ENCODE measurements around the gene ABCA13.

ABCA13 gene

DNA sequence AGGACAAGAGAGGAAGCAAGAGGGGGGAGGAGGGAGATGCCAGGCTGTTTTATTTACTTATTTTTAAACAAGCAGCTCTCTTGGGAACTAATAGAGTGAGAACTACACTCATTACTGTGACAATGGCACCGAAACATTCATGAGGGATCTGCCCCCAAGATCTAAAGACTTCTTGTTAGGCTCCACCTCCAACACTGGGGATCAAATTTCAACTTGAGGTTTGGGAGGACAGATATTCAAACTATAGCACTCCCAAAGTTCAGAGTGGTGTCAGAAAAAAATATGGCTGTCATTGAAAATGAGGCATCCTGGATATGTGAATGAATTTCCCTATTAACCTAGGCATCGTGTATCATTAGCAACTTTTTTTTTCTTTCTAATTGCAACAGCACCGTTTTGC, 145.5 kb downstream of the ABCA13 start:
- no peak overlapping the region for H3K27ac ChIP-seq (ENCODE audit: low read depth, low read length)
- H2AFZ ChIP-seq (ENCODE audit: low read length, unreplicated experiment): no peak overlapping the region
- no peaks in the 10 kb centered on the region for H3K79me2 ChIP-seq (ENCODE audit: control insufficient read depth, insufficient read depth, low read length, unreplicated experiment)
- no peaks in the 10 kb centered on the region; the same call in 1 of the 2 replicates for H3K27me3 ChIP-seq (ENCODE audit: insufficient read depth, low read length)
- H3K36me3 ChIP-seq (ENCODE audit: insufficient read depth, low read length): no peaks in the 10 kb centered on the region
- H3K4me3 ChIP-seq (ENCODE audit: low read depth, low read length): no peak overlapping the region
- H3K4me1 ChIP-seq (ENCODE audit: control insufficient read depth, insufficient read depth, low read length, unreplicated experiment): peaks cover 8% of the 10 kb centered on the region

DNA sequence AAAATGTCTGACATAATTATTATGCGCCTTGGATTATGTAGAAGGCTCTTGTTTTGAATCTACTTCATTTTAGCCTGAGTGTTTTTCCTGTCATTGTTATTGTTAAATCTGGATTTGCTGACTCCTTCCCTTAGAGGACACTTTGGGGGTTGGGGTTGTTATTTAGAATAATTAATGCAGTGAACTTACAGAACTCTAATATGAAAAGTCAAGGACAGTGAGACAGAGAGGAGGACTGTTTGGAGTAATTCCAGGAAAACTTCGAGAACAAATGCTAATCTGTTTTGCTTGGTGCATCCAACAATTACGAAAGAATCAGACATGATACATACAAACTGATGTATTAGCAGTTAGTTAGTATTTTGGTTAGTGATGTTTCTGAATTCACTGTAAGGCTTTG, 146.1 kb downstream of the ABCA13 start:
- no peak overlapping the region for H3K4me3 ChIP-seq (ENCODE audit: low read depth, low read length)
- H3K27ac ChIP-seq (ENCODE audit: low read depth, low read length): no peak overlapping the region
- peaks cover 2% of the 10 kb centered on the region for H3K4me1 ChIP-seq (ENCODE audit: control insufficient read depth, insufficient read depth, low read length, unreplicated experiment)
- H3K79me2 ChIP-seq (ENCODE audit: control insufficient read depth, insufficient read depth, low read length, unreplicated experiment): no peaks in the 10 kb centered on the region
- no peak overlapping the region for H2AFZ ChIP-seq (ENCODE audit: low read length, unreplicated experiment)
- no peaks in the 10 kb centered on the region for H3K36me3 ChIP-seq (ENCODE audit: insufficient read depth, low read length)
- no peaks in the 10 kb centered on the region; the same call in 1 of the 2 replicates for H3K27me3 ChIP-seq (ENCODE audit: insufficient read depth, low read length)

DNA sequence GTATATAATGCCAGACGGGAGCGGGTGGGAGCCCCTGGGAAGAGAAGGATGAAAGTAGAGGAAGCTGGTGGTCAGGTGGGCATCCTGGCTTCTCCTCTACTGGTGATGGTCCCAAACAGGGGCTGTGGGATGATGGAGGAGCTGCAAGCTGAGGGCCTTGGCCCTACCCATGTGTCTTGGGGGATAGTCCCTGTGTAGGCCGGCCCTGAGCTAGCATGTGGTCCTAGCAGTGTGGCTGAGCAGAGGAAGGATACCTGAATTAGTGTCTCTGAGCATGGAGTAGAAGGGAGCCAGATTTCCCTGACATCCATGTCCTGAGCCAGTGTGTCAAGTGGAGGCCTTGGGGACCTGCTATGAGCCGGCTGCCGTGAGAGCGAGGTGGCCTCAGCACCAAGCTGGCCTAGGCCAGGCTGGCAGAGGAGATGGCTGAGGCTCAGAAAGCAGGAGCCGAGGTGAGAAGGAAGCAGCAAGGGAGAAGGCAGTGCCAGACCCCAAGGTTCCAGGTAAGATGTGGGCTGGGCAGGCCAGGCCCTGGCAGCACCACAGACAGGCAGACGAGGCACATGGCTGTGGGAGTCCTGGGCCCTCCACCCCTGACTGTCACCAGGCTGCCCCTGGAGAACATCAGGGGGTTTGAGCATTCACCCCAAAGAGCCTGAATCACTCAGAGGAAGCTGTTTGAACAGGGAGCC, 150.2 kb downstream of the ABCA13 start:
- Histone ChIP-seq H3K4me3 (ENCODE audit: low read depth, low read length) (no peak overlapping the region), H3K27me3 (ENCODE audit: insufficient read depth, low read length) (no peaks in the 10 kb centered on the region; the same call in 1 of the 2 replicates), H3K4me1 (ENCODE audit: control insufficient read depth, insufficient read depth, low read length, unreplicated experiment) (no peaks in the 10 kb centered on the region), H3K27ac (ENCODE audit: low read depth, low read length) (no peak overlapping the region), H3K79me2 (ENCODE audit: control insufficient read depth, insufficient read depth, low read length, unreplicated experiment) (no peaks in the 10 kb centered on the region), H3K36me3 (ENCODE audit: insufficient read depth, low read length) (no peaks in the 10 kb centered on the region), H2AFZ (ENCODE audit: low read length, unreplicated experiment) (no peak overlapping the region)

DNA sequence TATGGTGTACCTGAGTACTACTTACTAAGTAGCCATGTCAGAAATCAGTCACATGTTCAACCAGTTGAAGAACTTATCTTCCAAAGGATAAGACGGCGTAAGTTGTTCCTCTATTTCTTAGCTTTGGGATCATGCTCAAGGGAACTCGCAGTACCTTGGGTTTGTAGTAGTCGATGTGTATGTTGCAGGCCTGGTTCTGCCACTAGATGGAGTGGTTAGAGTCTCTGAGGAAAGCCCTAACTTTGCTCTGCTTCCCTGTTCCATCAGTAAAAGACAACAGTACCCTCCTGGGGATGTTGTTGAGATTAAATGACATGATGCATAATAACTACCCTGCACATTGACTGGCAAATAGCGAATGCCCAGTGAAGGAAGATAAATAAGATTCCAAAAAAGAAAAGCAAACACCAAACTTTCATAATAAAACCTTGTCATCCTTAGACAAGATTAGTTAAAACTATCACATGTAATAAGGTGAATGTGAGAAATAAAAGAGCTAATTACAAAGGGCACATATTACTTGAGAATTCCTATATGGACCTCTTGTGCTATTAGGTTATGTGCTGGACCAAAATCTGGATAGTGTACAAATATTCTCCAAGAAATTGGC, 165.9 kb downstream of the ABCA13 start:
- Histone ChIP-seq H3K79me2 (ENCODE audit: control insufficient read depth, insufficient read depth, low read length, unreplicated experiment) (no peaks in the 10 kb centered on the region), H3K27ac (ENCODE audit: low read depth, low read length) (no peak overlapping the region), H2AFZ (ENCODE audit: low read length, unreplicated experiment) (no peak overlapping the region), H3K4me1 (ENCODE audit: control insufficient read depth, insufficient read depth, low read length, unreplicated experiment) (no peaks in the 10 kb centered on the region), H3K27me3 (ENCODE audit: insufficient read depth, low read length) (no peaks in the 10 kb centered on the region), H3K4me3 (ENCODE audit: low read depth, low read length) (no peak overlapping the region), H3K36me3 (ENCODE audit: insufficient read depth, low read length) (no peaks in the 10 kb centered on the region)

DNA sequence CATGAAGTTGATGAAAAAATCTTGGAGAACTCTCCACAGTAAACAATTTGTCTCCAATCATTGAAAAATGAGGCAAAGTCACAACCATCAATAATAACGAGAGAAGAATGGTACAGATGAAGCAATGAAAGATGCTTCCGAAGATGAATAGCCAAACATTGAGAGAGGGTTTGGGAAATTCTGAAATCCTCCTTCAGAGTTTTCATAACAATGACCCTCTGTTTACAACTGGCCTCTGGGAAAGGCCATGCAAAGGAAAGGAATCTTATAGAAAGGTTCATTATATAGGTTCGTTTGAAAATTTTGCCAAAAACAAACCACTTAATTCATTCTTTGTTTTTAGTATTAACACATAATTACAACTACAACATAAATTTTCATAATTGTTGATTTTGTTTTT, 166.5 kb downstream of the ABCA13 start:
- Histone ChIP-seq H3K4me1 (ENCODE audit: control insufficient read depth, insufficient read depth, low read length, unreplicated experiment) (no peaks in the 10 kb centered on the region), H3K27ac (ENCODE audit: low read depth, low read length) (no peak overlapping the region), H3K4me3 (ENCODE audit: low read depth, low read length) (no peak overlapping the region), H3K27me3 (ENCODE audit: insufficient read depth, low read length) (no peaks in the 10 kb centered on the region), H2AFZ (ENCODE audit: low read length, unreplicated experiment) (no peak overlapping the region), H3K36me3 (ENCODE audit: insufficient read depth, low read length) (no peaks in the 10 kb centered on the region), H3K79me2 (ENCODE audit: control insufficient read depth, insufficient read depth, low read length, unreplicated experiment) (no peaks in the 10 kb centered on the region)

DNA sequence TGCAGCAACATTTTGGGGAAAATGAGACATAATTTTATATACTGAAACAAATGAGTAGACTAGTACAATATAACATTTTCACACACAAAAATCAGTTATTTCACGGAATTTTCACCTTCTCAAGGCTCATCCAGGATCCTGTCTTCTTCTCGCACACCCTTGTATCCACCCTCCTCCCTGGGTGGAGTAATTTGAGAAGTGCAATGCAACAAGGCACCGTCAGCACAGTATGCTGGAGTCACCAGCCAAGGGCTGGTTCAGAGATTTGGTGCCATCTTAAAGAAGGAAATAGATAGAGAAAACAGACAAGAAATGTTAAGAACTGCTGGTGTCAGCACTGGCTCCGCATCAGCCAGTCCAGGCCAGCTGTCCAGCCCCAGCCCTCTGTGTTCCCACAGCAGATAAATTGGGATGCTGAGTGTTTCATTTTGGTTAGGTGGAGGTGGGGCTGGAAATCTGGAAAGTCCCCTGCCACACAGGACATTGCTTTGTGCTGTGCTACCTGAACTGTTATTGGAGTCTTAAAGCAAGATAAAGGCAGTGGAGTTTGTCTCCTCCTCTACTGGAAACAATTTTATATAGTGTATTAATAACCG, 176.1 kb downstream of the ABCA13 start:
- H2AFZ ChIP-seq (ENCODE audit: low read length, unreplicated experiment): no peak overlapping the region
- H3K4me1 ChIP-seq (ENCODE audit: control insufficient read depth, insufficient read depth, low read length, unreplicated experiment): no peaks in the 10 kb centered on the region
- no peaks in the 10 kb centered on the region for H3K36me3 ChIP-seq (ENCODE audit: insufficient read depth, low read length)
- no peaks in the 10 kb centered on the region for H3K27me3 ChIP-seq (ENCODE audit: insufficient read depth, low read length)
- H3K79me2 ChIP-seq (ENCODE audit: control insufficient read depth, insufficient read depth, low read length, unreplicated experiment): no peaks in the 10 kb centered on the region
- no peak overlapping the region for H3K4me3 ChIP-seq (ENCODE audit: low read depth, low read length)
- H3K27ac ChIP-seq (ENCODE audit: low read depth, low read length): no peak overlapping the region

DNA sequence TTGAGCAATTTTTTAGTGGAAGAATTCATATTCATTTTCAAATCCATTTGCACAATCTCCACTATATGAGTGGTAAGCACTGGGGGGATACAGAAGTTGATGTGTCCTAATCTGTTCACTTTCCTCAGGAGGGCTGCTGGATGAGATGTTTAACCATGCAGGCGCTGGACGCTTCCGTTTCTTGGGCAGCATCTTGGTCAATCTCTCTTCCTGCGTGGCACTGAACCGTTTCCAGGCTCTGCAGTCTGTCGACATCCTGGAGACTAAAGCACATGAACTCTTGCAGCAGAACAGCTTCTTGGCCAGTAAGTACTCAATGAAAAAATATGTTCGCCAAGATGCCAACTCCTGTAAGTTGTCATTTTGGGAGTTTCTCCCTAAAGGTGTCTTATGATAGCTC, 179.3 kb downstream of the ABCA13 start:
- no peak overlapping the region for H3K4me3 ChIP-seq (ENCODE audit: low read depth, low read length)
- H2AFZ ChIP-seq (ENCODE audit: low read length, unreplicated experiment): no peak overlapping the region
- H3K27me3 ChIP-seq (ENCODE audit: insufficient read depth, low read length): no peaks in the 10 kb centered on the region
- H3K27ac ChIP-seq (ENCODE audit: low read depth, low read length): no peak overlapping the region
- no peaks in the 10 kb centered on the region for H3K36me3 ChIP-seq (ENCODE audit: insufficient read depth, low read length)
- H3K79me2 ChIP-seq (ENCODE audit: control insufficient read depth, insufficient read depth, low read length, unreplicated experiment): no peaks in the 10 kb centered on the region
- H3K4me1 ChIP-seq (ENCODE audit: control insufficient read depth, insufficient read depth, low read length, unreplicated experiment): no peaks in the 10 kb centered on the region

DNA sequence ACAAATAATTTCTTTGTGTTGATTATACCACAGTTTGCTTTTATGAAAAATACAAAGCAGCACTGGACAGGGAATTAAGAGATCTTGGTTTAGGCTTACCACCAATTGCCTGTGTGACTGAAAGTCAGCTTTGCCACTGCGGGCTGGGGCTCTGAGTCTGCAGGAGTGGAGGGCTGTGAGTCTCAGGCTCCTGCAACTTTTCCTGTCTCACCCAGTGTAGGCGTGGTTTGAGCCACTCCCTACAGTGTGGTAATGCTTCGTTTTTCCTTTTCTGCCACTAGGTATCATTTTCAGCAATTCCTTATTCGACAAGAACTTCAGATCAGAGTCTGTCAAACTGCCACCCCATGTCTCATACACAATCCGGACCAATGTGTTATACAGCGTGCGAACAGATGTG, 180.6 kb downstream of the ABCA13 start:
- no peak overlapping the region for H3K4me3 ChIP-seq (ENCODE audit: low read depth, low read length)
- no peaks in the 10 kb centered on the region for H3K36me3 ChIP-seq (ENCODE audit: insufficient read depth, low read length)
- no peak overlapping the region for H2AFZ ChIP-seq (ENCODE audit: low read length, unreplicated experiment)
- no peaks in the 10 kb centered on the region for H3K79me2 ChIP-seq (ENCODE audit: control insufficient read depth, insufficient read depth, low read length, unreplicated experiment)
- no peaks in the 10 kb centered on the region for H3K4me1 ChIP-seq (ENCODE audit: control insufficient read depth, insufficient read depth, low read length, unreplicated experiment)
- no peak overlapping the region for H3K27ac ChIP-seq (ENCODE audit: low read depth, low read length)
- no peaks in the 10 kb centered on the region for H3K27me3 ChIP-seq (ENCODE audit: insufficient read depth, low read length)

DNA sequence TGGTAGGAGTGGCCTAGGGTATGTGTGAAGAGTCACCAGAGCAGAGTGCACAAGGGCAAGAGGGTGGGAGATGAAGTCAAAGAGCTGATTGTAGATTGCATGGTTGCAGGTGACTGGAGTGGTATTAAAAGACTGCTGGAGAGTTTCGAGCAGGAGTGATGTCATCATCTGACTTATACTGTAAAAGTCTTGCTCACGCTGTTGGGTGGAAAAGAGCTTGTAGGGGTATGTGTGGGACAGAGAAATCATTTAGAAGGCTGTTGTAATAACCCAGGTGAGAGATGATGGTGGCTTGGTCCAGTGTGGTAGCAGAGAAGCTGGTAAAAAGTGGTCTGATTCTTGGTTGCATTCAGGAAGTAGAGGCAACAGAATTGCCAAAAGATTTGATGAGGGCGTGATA, 184.1 kb downstream of the ABCA13 start:
- Histone ChIP-seq H3K27ac (ENCODE audit: low read depth, low read length) (no peak overlapping the region), H2AFZ (ENCODE audit: low read length, unreplicated experiment) (no peak overlapping the region), H3K27me3 (ENCODE audit: insufficient read depth, low read length) (no peaks in the 10 kb centered on the region), H3K4me3 (ENCODE audit: low read depth, low read length) (no peak overlapping the region), H3K79me2 (ENCODE audit: control insufficient read depth, insufficient read depth, low read length, unreplicated experiment) (no peaks in the 10 kb centered on the region), H3K4me1 (ENCODE audit: control insufficient read depth, insufficient read depth, low read length, unreplicated experiment) (no peaks in the 10 kb centered on the region), H3K36me3 (ENCODE audit: insufficient read depth, low read length) (no peaks in the 10 kb centered on the region)

DNA sequence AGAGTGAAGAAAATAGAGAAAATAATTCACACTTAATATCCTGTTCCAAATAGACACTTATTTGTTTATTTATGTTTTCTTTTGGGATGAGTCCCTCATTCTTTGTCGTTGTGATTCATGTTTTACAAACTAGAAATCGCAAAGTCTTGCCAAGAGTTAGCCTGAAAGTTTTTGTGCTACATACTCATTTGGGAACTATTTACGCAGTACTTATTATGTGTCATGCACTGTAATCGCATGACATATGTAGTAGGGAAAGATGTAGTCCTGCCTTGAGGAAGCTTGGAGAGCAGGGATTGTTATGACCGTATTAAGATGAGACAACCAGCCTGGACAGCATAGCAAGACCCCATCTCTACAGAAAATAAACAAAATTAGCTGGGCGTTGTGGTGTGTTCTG, 189.3 kb downstream of the ABCA13 start:
- Histone ChIP-seq H3K4me3 (ENCODE audit: low read depth, low read length) (no peak overlapping the region), H2AFZ (ENCODE audit: low read length, unreplicated experiment) (no peak overlapping the region), H3K27me3 (ENCODE audit: insufficient read depth, low read length) (no peaks in the 10 kb centered on the region), H3K27ac (ENCODE audit: low read depth, low read length) (no peak overlapping the region), H3K36me3 (ENCODE audit: insufficient read depth, low read length) (no peaks in the 10 kb centered on the region), H3K79me2 (ENCODE audit: control insufficient read depth, insufficient read depth, low read length, unreplicated experiment) (no peaks in the 10 kb centered on the region), H3K4me1 (ENCODE audit: control insufficient read depth, insufficient read depth, low read length, unreplicated experiment) (no peaks in the 10 kb centered on the region)

DNA sequence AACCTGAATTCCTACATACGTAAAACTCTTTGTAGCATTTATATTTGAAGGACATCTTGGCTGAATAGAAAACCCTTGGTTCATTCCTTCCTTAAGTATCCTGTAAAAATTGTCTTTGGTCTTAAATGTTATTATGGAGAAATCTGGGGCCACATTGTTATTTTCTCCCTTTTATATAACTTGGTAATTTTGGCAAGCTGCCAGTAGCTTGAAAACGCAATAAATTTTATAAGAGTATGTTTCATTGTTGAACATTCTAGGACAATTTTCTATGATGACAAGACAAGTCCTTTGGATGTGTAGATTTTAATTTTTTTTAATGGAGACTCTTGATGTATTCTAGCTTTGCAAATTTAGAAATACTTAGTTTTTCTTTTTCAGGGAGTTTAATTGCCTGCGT, 191.9 kb downstream of the ABCA13 start:
- Histone ChIP-seq H3K4me3 (ENCODE audit: low read depth, low read length) (no peak overlapping the region), H3K4me1 (ENCODE audit: control insufficient read depth, insufficient read depth, low read length, unreplicated experiment) (no peaks in the 10 kb centered on the region), H3K27ac (ENCODE audit: low read depth, low read length) (no peak overlapping the region), H3K27me3 (ENCODE audit: insufficient read depth, low read length) (no peaks in the 10 kb centered on the region), H3K79me2 (ENCODE audit: control insufficient read depth, insufficient read depth, low read length, unreplicated experiment) (no peaks in the 10 kb centered on the region), H3K36me3 (ENCODE audit: insufficient read depth, low read length) (no peaks in the 10 kb centered on the region), H2AFZ (ENCODE audit: low read length, unreplicated experiment) (no peak overlapping the region)

All from ACC112 (cell line).